Endothelial cell of umbilical vein (primary cell): ENCODE measurements around the gene SHISA5.

Experiments used
- EZH2 ChIP-seq: IDR thresholded peaks from 2 replicates; pipeline ENCODE4 v1.6.1; 2012; ENCODE audit warnings: borderline replicate concordance, low read depth, mild to moderate bottlenecking, moderate library complexity, low read length, inconsistent platforms; ENCODE audit not compliant: severe bottlenecking
- FOS ChIP-seq: IDR thresholded peaks from 2 replicates; pipeline ENCODE4 v1.6.1; 2011; ENCODE audit warnings: mild to moderate bottlenecking, low read length, moderate library complexity, borderline replicate concordance; ENCODE audit not compliant: insufficient read depth
- MYC ChIP-seq: IDR thresholded peaks from one replicate; pipeline ENCODE4 v1.6.1; 2011; ENCODE audit warnings: mild to moderate bottlenecking, low read depth, low read length
- POLR2A ChIP-seq: IDR thresholded peaks from 2 replicates; pipeline ENCODE4 v1.6.1; 2012; ENCODE audit warnings: low read depth, mild to moderate bottlenecking, control low read depth, low read length
- POLR2AphosphoS5 ChIP-seq: IDR thresholded peaks from 2 replicates; pipeline ENCODE4 v1.6.1; 2012; ENCODE audit warnings: low read depth, mild to moderate bottlenecking, control low read depth, low read length, moderate library complexity; ENCODE audit not compliant: insufficient read depth
- TF ChIP-seq, protein P1 (sequence below), 2 donors: IDR thresholded peaks; 1 replicate in 1 of 2; 2 replicates in 1 of 2; pipeline ENCODE4 v1.5.1; 2011; ENCODE audit warnings: low read length in 2 of 2, mild to moderate bottlenecking in 2 of 2, moderate library complexity in 2 of 2, control low read depth in 1 of 2, inconsistent platforms in 1 of 2, low read depth in 1 of 2; ENCODE audit not compliant: insufficient read depth in 1 of 2; ENCODE audit errors: extremely low read depth in 1 of 2
- TF ChIP-seq, protein P2 (sequence below): IDR thresholded peaks from 2 replicates; pipeline ENCODE4 v1.6.1; 2011; ENCODE audit not compliant: insufficient read depth, insufficient read length

DNA sequence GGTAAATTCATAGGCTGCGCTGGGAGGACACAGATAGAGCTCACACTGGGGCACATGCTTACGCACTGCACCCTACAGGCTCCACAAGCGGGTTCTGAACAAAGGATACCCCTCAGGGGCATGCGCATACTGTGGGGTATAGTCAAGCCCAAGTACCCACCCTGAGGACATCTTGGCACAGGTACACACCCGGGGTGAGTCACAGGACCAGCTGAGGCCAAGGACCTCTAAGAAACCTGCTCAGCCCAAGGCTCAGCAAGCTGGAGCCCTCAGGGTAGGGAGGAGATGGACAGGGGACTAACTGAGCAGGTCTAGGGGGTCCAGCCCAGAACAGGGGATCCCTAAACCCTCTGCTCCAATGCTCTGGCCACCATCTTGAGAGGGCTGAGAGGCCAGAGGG is 3.3 kb downstream of the SHISA5 start:
- TF ChIP-seq EZH2 (no peak), POLR2A (no peak), MYC (no peak), POLR2AphosphoS5 (no peak), FOS (no peak)
- TF ChIP-seq, protein P1, sequence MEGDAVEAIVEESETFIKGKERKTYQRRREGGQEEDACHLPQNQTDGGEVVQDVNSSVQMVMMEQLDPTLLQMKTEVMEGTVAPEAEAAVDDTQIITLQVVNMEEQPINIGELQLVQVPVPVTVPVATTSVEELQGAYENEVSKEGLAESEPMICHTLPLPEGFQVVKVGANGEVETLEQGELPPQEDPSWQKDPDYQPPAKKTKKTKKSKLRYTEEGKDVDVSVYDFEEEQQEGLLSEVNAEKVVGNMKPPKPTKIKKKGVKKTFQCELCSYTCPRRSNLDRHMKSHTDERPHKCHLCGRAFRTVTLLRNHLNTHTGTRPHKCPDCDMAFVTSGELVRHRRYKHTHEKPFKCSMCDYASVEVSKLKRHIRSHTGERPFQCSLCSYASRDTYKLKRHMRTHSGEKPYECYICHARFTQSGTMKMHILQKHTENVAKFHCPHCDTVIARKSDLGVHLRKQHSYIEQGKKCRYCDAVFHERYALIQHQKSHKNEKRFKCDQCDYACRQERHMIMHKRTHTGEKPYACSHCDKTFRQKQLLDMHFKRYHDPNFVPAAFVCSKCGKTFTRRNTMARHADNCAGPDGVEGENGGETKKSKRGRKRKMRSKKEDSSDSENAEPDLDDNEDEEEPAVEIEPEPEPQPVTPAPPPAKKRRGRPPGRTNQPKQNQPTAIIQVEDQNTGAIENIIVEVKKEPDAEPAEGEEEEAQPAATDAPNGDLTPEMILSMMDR (IDR thresholded peaks at IDR 0.05; ENCODE audit: extremely low read depth in 1 of 2, insufficient read depth in 1 of 2, low read depth in 1 of 2, low read length in 2 of 2) = no peak
- TF ChIP-seq, protein P2, sequence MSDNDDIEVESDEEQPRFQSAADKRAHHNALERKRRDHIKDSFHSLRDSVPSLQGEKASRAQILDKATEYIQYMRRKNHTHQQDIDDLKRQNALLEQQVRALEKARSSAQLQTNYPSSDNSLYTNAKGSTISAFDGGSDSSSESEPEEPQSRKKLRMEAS = no peak
